Heart right ventricle (tissue), 16 donors: ENCODE results near the gene OR8D2. TPM values are rescaled to one million over a fixed set of nuclear protein-coding genes. Genes with fewer than 3 reads are reported as not detected.

ENCODE experiments used
- ATAC-seq, 8 donors: fragments of 200-7000 bp; cut with Tn5 transposase; one replicate each; pipeline ENCODE4 v1.9.1; 2020; ENCODE audit warnings: mild to moderate bottlenecking in 8 of 8, moderate library complexity in 8 of 8, moderate number of reproducible peaks in 1 of 8
- DNase-seq, 2 donors: peaks; one replicate each; pipeline ENCODE4 v3.0.0-alpha.2; 2020
- H3K27ac ChIP-seq, 10 donors: fragments of 200-600 bp; sonication (generic) in 2 of 10; one replicate each; pipeline versions ENCODE4 v1.5.0 to v1.8.0; 2020 to 2022; ENCODE audit warnings: mild to moderate bottlenecking in 3 of 10
- H3K27me3 ChIP-seq, 7 donors: fragments of 200-600 bp; one replicate each; pipeline ENCODE4 v1.8.0; 2021 to 2022; ENCODE audit warnings: mild to moderate bottlenecking in 2 of 7
- H3K36me3 ChIP-seq, 9 donors: fragments of 200-600 bp; sonication (generic) in 1 of 9; one replicate each; pipeline versions ENCODE4 v1.5.0 to v1.8.0; 2020 to 2022; ENCODE audit warnings: mild to moderate bottlenecking in 2 of 9
- H3K4me1 ChIP-seq, 9 donors: fragments of 200-600 bp; sonication (generic) in 1 of 9; one replicate each; pipeline versions ENCODE4 v1.5.0 to v1.8.0; 2020 to 2022; ENCODE audit warnings: mild to moderate bottlenecking in 4 of 9
- H3K4me3 ChIP-seq, 10 donors: fragments of 200-600 bp; sonication (generic) in 2 of 10; one replicate each; pipeline versions ENCODE4 v1.5.0 to v1.8.0; 2020 to 2022; ENCODE audit warnings: mild to moderate bottlenecking in 7 of 10, moderate library complexity in 2 of 10
- H3K9me3 ChIP-seq, 11 donors: fragments of 200-600 bp in 10 of 11; sonication (generic) in 2 of 11; one replicate each; pipeline versions ENCODE4 v1.5.0 to v1.8.0; 2013 to 2022; ENCODE audit warnings: mild to moderate bottlenecking in 2 of 11, control low read depth in 1 of 11, moderate library complexity in 1 of 11
- WGBS, 2 donors: extraction: QIAGEN DNeasy Blood & Tissue Kit; methylation state at CpG; one replicate each; pipeline ENCODE4 v1.1.7; 2013; ENCODE audit warnings: inconsistent platforms in 1 of 2; 5-methylcytosine and 5-hydroxymethylcytosine counted together
- intact Hi-C, 10 donors: fragments of 100-400 bp; cut with DNase I; formaldehyde crosslinking; loops; one replicate each; pipeline versions ENCODE4 v1.11.1 to v1.14.2; 2022
- polyA plus RNA-seq, 2 donors: library from polyadenylated mRNA; stranded (reverse); fragments of 200-250 nt; gene quantifications; one replicate each; pipeline ENCODE4 v1.2.3, GENCODE V29; 2013
- total RNA-seq, 10 donors: library from RNA; stranded (reverse); fragmentation: NEBNext Ultra II Directional in 3 of 10; extraction: Animal tissue kit (Norgen Biotek cat#: 25700) in 3 of 10; gene quantifications; one replicate each; pipeline versions ENCODE4 v1.2.1 to v1.2.4, GENCODE V29; 2021 to 2023
- TF ChIP-seq, protein P1 (sequence below), 9 donors: fragments of 200-600 bp; sonication (generic) in 2 of 9; IDR thresholded peaks; one replicate each; pipeline versions ENCODE4 v1.5.0 to v1.8.0; 2021 to 2022; ENCODE audit warnings: antibody characterized with exemption in 9 of 9, mild to moderate bottlenecking in 5 of 9, moderate library complexity in 1 of 9
- donor health status: Arrhythmogenic right ventricular cardiomyopathy.
- donor health status: ischemic (EF 13 %, LVEDD 7.1; RV severe dilation, severe dysfunction).
- donor health status: healthy with polysubstance abuse.
- donor health status: DM: no; HTN: yes; CAD: no.
- donor health status: DM: no; HTN: no; CAD: no.
- donor health status: ischemic (EF 25% LVEDD 6.9; RV normal size, moderate dysfunction).
- donor health status: ischemic (EF 25% LVEDD 5.7; RV mildly dilated, moderate dysfunction).
- donor health status: healthy.
- donor health status: DM: yes; HTN: yes; CAD: no.
- donor health status: Ischemic cardiomyopathy.
- donor health status: ischemic (EF 35%, LVEDD 5.7; RV mildly dilated, moderate dysfunction).
- donor health status: nonischemic (EF 11% LVEDD 7.7; RV severe dilation, severe dysfunction).
- donor health status: DM: yes; HTN: yes; CAD: no.
- donor health status: PGD.
- donor health status: ischemic (EF 29% LVEDD 5.4; RV normal size, mild dysfunction).
- donor health status: nonischemic (EF 23%, LVEDD 6.1; RV moderate dilation, normal function).

Gene OR8D2
- total and polyA plus RNA-seq, 12 donors = not detected

DNA sequence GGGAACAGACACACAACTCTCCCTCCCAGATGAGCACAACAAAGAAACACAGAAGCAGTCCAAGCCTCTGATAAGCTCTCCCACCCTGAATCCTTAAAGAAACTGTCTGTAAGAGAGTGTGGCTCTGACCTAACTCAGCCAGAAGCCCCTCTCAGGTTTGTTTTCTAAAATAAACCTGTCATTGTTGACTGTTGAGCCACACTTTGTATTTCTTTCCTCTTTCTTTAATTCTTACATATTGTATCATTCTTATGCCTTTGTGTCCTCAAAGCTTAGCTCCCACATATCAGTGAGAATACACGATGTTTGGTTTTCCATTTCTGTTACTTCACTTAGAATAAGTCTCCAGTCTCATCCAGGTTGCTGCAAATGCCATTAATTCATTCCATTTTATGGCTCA, 7.8 kb upstream of the OR8D2 start:
- TF ChIP-seq, protein P1, sequence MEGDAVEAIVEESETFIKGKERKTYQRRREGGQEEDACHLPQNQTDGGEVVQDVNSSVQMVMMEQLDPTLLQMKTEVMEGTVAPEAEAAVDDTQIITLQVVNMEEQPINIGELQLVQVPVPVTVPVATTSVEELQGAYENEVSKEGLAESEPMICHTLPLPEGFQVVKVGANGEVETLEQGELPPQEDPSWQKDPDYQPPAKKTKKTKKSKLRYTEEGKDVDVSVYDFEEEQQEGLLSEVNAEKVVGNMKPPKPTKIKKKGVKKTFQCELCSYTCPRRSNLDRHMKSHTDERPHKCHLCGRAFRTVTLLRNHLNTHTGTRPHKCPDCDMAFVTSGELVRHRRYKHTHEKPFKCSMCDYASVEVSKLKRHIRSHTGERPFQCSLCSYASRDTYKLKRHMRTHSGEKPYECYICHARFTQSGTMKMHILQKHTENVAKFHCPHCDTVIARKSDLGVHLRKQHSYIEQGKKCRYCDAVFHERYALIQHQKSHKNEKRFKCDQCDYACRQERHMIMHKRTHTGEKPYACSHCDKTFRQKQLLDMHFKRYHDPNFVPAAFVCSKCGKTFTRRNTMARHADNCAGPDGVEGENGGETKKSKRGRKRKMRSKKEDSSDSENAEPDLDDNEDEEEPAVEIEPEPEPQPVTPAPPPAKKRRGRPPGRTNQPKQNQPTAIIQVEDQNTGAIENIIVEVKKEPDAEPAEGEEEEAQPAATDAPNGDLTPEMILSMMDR (IDR thresholded peaks at IDR 0.05) = no peak
- no peak for DNase-seq
- H3K4me3 ChIP-seq = no peak overlapping the region
- peaks cover 0 to 17% (median 0%) of the 10 kb centered on the region in 9 donors for H3K4me1 ChIP-seq
- H3K27me3 ChIP-seq = peaks cover 0 to 16% (median 0%) of the 10 kb centered on the region in 7 donors
- ATAC-seq = no peak
- 94 to 95% methylated on average over 1 of the region's 1 CpG for WGBS, 2 donors
- no peak overlapping the region for H3K27ac ChIP-seq
- intact Hi-C loops = no loop called here
- H3K36me3 ChIP-seq = no peaks in the 10 kb centered on the region
- no peaks in the 10 kb centered on the region for H3K9me3 ChIP-seq

DNA sequence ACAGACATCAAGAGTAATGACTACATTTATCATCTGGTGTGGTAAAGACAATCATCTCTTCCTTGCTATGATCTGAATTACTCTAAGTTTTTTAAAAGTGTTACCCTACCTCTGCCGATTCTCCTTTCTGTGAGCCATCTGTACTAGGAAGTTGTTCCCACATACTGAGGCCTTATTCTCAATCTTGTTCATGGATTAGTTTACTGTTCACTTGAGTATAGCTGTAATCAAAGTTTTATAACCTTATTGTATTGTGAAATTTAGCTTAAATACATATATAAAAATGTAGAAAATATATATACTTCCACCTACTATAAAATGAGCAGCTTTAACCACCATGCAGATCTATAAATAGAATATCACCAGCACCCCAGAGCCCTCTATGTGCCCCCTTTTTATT, 2.4 kb upstream of the OR8D2 start:
- Histone ChIP-seq H3K4me3 (no peak overlapping the region), H3K9me3 (no peaks in the 10 kb centered on the region), H3K4me1 (no peaks in the 10 kb centered on the region), H3K36me3 (no peaks in the 10 kb centered on the region), H3K27me3 (peaks cover 0 to 11% (median 0%) of the 10 kb centered on the region in 7 donors), H3K27ac (no peak overlapping the region)
- WGBS, 2 donors = 94% methylated on average over 1 of the region's 1 CpG
- ATAC-seq = no peak
- TF ChIP-seq, protein P1 (IDR thresholded peaks at IDR 0.05) = no peak
- intact Hi-C loops = no loop called here
- DNase-seq = no peak

DNA sequence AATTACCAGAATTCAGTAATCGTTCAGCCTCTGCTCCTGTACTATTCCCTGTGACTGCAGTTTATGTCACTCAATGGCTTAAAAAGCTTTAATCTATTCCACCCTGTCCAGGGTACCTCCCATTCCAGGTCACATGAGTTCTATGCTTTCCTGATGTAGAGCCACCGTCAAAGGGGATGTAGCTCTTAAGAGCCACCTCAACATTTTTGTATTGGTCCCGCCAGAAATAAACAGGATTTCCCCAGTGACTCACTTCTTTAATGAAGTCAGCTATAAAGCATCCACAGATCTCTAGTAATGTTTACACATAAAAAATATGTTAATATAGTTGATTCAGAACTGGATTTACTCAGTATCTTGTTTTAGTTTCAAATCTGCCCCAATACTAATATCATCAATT, 4.9 kb downstream of the OR8D2 start:
- intact Hi-C loops = no loop called here
- Histone ChIP-seq H3K27ac (no peak overlapping the region), H3K4me3 (no peak overlapping the region), H3K36me3 (no peaks in the 10 kb centered on the region), H3K4me1 (no peaks in the 10 kb centered on the region), H3K27me3 (no peaks in the 10 kb centered on the region), H3K9me3 (no peaks in the 10 kb centered on the region)
- TF ChIP-seq, protein P1 (IDR thresholded peaks at IDR 0.05) = no peak
- DNase-seq (no peak), ATAC-seq (no peak)
- WGBS, 2 donors = 64 to 65% methylated on average over 3 of the region's 3 CpGs

DNA sequence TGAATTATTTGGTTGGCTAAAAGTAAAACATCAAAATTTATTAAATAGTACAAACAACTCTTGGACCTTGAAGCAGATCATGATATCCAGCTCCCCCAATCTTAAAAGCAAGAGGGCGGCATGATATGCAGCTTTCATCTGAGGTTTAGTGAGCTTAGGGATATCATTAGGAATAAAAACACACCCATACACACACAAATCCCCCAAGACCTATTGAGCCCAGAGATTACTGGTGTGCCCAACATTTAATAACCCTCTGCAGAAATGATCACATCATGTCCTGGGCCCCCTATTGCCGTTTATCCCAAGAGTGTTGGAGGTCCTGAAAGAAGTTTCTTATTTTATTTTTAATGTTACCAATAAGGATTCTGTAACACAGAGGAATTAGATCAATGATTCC, 6.1 kb downstream of the OR8D2 start, which contains the start of gene OR8D1:
Gene OR8D1, minus strand, starts transcription at position 101 of the 400 bp plus-strand sequence. CDS start 3,183 bp downstream, outside the sequence.
- Histone ChIP-seq H3K27me3 (no peaks in the 10 kb centered on the region), H3K4me3 (no peak within 1 kb of the TSS), H3K36me3 (no peaks in the 10 kb centered on the region), H3K4me1 (no peaks in the 10 kb centered on the region), H3K27ac (no peak within 1 kb of the TSS), H3K9me3 (no peaks in the 10 kb centered on the region)
- intact Hi-C loops = no loop called here
- DNase-seq (no peak), ATAC-seq (no peak)
- TF ChIP-seq, protein P1 (IDR thresholded peaks at IDR 0.05) = no peak
- WGBS, 2 donors = 85 to 87% methylated on average over 2 of the region's 2 CpGs
